ENCODE data around the gene XYLT1. TPM values are rescaled to one million over a fixed set of nuclear protein-coding genes. Genes with fewer than 3 reads are reported as not detected.

The XYLT1 gene
- total and polyA plus RNA-seq, 10 of the 15 experiments (the other 5 are each of a cell fraction or from before 2014, with no cell fraction given): 0.88 to 14.8 (median 5.8) TPM

GRCh38 chr16:17343028-17343427, 127.7 kb downstream of the XYLT1 start (continued):
- TF ChIP-seq ZNF592 (IDR thresholded peaks at IDR 0.05) (peak; percentile 33; the same call in 1 of the 2 replicates), MTA3 (IDR thresholded peaks at IDR 0.05; ENCODE audit: borderline replicate concordance, low read length) (peak; percentile 70; the same call in 1 of the 2 replicates), ZSCAN29 (IDR thresholded peaks at IDR 0.05) (no peak), CHD2 (IDR thresholded peaks at IDR 0.05; ENCODE audit: borderline replicate concordance, low read depth, low read length) (peak; percentile 70; the same call in 1 of the 2 replicates), EP300 (IDR thresholded peaks at IDR 0.05; ENCODE audit: borderline replicate concordance in 1 of 2, control insufficient read depth in 1 of 2, low read depth in 2 of 2, low read length in 2 of 2) (peak; percentile 88 to 96), HDGF (IDR thresholded peaks at IDR 0.05) (0 out of 2 replicates have a peak, but pooled peaks have one; percentile 34), CREM (IDR thresholded peaks at IDR 0.05; ENCODE audit: low read depth) (peak; percentile 92), KLF5 (IDR thresholded peaks at IDR 0.05; ENCODE audit: partially characterized antibody) (peak; percentile 59), NR2C2 (IDR thresholded peaks at IDR 0.05; ENCODE audit: borderline replicate concordance, control insufficient read depth, insufficient read length, low read depth) (no peak), SP1 (IDR thresholded peaks at IDR 0.05; ENCODE audit: low read depth, low read length) (peak; percentile 68), ZNF217 (IDR thresholded peaks at IDR 0.05) (no peak), IRF3 (IDR thresholded peaks at IDR 0.05) (no peak), MEF2A (IDR thresholded peaks at IDR 0.05; ENCODE audit: insufficient read depth, low read depth, low read length) (peak; percentile 92), FOXM1 (IDR thresholded peaks at IDR 0.05; ENCODE audit: low read depth, low read length) (peak; percentile 91; the same call in 1 of the 2 replicates), DPF2 (IDR thresholded peaks at IDR 0.05) (peak; percentile 85), SMC3 (IDR thresholded peaks at IDR 0.05; ENCODE audit: borderline replicate concordance, low read length) (no peak), SMAD5 (IDR thresholded peaks at IDR 0.05; ENCODE audit: low read depth) (0 out of 2 replicates have a peak, but pooled peaks have one; percentile 16), ZNF207 (IDR thresholded peaks at IDR 0.05; ENCODE audit: borderline replicate concordance) (no peak; the same call in 1 of the 2 replicates), JUNB (IDR thresholded peaks at IDR 0.05) (peak; percentile 19; the same call in 1 of the 2 replicates), PAX5 (IDR thresholded peaks at IDR 0.05; ENCODE audit: borderline replicate concordance, low read depth, low read length) (peak; percentile 89)
- TF ChIP-seq, protein P1, sequence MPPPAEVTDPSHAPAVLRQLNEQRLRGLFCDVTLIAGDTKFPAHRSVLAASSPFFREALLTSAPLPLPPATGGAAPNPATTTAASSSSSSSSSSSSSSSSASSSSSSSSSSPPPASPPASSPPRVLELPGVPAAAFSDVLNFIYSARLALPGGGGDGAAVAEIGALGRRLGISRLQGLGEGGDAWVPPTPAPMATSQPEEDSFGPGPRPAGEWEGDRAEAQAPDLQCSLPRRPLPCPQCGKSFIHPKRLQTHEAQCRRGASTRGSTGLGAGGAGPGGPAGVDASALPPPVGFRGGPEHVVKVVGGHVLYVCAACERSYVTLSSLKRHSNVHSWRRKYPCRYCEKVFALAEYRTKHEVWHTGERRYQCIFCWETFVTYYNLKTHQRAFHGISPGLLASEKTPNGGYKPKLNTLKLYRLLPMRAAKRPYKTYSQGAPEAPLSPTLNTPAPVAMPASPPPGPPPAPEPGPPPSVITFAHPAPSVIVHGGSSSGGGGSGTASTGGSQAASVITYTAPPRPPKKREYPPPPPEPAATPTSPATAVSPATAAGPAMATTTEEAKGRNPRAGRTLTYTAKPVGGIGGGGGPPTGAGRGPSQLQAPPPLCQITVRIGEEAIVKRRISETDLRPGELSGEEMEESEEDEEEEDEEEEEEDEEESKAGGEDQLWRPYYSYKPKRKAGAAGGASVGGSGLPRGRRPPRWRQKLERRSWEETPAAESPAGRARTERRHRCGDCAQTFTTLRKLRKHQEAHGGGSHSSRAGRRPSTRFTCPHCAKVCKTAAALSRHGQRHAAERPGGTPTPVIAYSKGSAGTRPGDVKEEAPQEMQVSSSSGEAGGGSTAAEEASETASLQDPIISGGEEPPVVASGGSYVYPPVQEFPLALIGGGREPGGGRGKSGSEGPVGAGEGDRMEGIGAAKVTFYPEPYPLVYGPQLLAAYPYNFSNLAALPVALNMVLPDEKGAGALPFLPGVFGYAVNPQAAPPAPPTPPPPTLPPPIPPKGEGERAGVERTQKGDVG (CRISPR knock-in tag; IDR thresholded peaks at IDR 0.05): no peak

Measured in GM12878 (cell line).